ENCODE measurements around the gene MCF2L.
"Not testable (repeated sequence)": the region's sequence is repeated elsewhere in the genome, so short reads cannot be mapped to it uniquely, and the experiment has no call there.

The MCF2L gene

DNA sequence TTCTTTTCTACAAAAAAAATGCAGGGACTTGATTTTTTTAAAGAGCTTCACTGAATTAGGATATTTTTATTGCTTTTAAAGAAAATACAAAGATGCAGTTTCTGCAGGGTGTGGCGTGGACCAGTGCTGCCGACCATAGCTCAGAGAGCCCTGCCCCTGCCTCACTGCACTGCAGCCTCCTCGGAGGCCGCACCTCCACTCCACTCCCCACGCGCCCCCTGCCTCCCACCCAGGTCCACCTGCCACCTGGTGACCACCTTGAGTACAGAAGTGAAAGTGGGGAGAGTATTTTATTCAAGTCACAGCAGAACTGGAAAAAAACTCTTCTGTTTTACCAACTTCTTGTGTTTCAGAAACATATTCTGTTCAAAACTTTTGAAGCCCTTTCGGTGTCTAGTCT, 128.6 kb downstream of the MCF2L start:
- H2BK120ac ChIP-seq (ENCODE audit: low read depth, low read length) = no peak overlapping the region
- no peak overlapping the region for H4K91ac ChIP-seq (ENCODE audit: low read depth, low read length, poor library complexity)
- H2AFZ ChIP-seq (ENCODE audit: low read length) = no peak overlapping the region
- no CpG with 5 or more reads among the region's 7 CpGs for WGBS, 2 donors (ENCODE audit: extremely low coverage in 2 of 2, insufficient read length in 2 of 2, insufficient replicate concordance in 1 of 2)
- H3K4ac ChIP-seq (ENCODE audit: low read length) = no peak overlapping the region
- no peak overlapping the region for H3K14ac ChIP-seq (ENCODE audit: low read length)
- no peaks in the 10 kb centered on the region for H3K79me1 ChIP-seq (ENCODE audit: low read depth, low read length)
- no peak overlapping the region for H3K18ac ChIP-seq (ENCODE audit: low read length)
- no peak overlapping the region for H3K4me2 ChIP-seq (ENCODE audit: insufficient read depth, low read length, poor library complexity, severe bottlenecking)
- H3K9ac ChIP-seq (ENCODE audit: low read depth, low read length, poor library complexity) = no peak overlapping the region
- H4K8ac ChIP-seq (ENCODE audit: low read depth, low read length) = no peak overlapping the region
- H3K9me3 ChIP-seq (replicated peaks in 1 of 2; ENCODE audit: control insufficient read depth in 2 of 2, insufficient read depth in 1 of 2, low read depth in 1 of 2, low read length in 2 of 2) = peaks cover 0 to 7% of the 10 kb centered on the region in 2 donors
- H2BK15ac ChIP-seq (ENCODE audit: low read length) = no peak overlapping the region
- H3K23ac ChIP-seq (ENCODE audit: low read depth, low read length, poor library complexity) = no peak overlapping the region
- H2AK5ac ChIP-seq (ENCODE audit: low read depth, low read length) = no peak overlapping the region
- H3K4me1 ChIP-seq (ENCODE audit: control insufficient read depth in 2 of 2, insufficient read depth in 1 of 2, low read depth in 1 of 2, low read length in 2 of 2) = peaks cover 0 to 2% of the 10 kb centered on the region in 2 donors
- no peak overlapping the region for H2BK12ac ChIP-seq (ENCODE audit: low read length)
- H3K4me3 ChIP-seq (ENCODE audit: low read length in 2 of 2) = no peak overlapping the region
- no peak overlapping the region for H3K27ac ChIP-seq (replicated peaks; ENCODE audit: low read length)
- no peaks in the 10 kb centered on the region for H3K27me3 ChIP-seq (ENCODE audit: control insufficient read depth in 3 of 3, insufficient read depth in 3 of 3, low read depth in 1 of 3, low read length in 3 of 3)
- no peak overlapping the region for H2BK5ac ChIP-seq (ENCODE audit: low read length)
- peaks cover 0 to 1% of the 10 kb centered on the region in 2 donors for H3K36me3 ChIP-seq (replicated peaks in 1 of 2; ENCODE audit: control insufficient read depth in 2 of 2, insufficient read depth in 2 of 2, low read length in 2 of 2)
- no peak for DNase-seq (ENCODE audit: low spot score)

GRCh38 chr13:113098162-113098732, 129.2 kb downstream of the MCF2L start:
- WGBS, 2 donors (ENCODE audit: extremely low coverage in 2 of 2, insufficient read length in 2 of 2, insufficient replicate concordance in 1 of 2) = no CpG with 5 or more reads among the region's 30 CpGs
- Histone ChIP-seq H3K4me3 (ENCODE audit: low read length in 2 of 2) (no peak overlapping the region), H3K4me2 (ENCODE audit: insufficient read depth, low read length, poor library complexity, severe bottlenecking) (no peak overlapping the region), H2BK5ac (ENCODE audit: low read length) (no peak overlapping the region), H3K27me3 (ENCODE audit: control insufficient read depth in 3 of 3, insufficient read depth in 3 of 3, low read depth in 1 of 3, low read length in 3 of 3) (no peaks in the 10 kb centered on the region), H3K4ac (ENCODE audit: low read length) (no peak overlapping the region), H3K9me3 (replicated peaks in 1 of 2; ENCODE audit: control insufficient read depth in 2 of 2, insufficient read depth in 1 of 2, low read depth in 1 of 2, low read length in 2 of 2) (peaks cover 0 to 7% of the 10 kb centered on the region in 2 donors), H3K23ac (ENCODE audit: low read depth, low read length, poor library complexity) (peak overlapping the region; percentile 75), H4K91ac (ENCODE audit: low read depth, low read length, poor library complexity) (no peak overlapping the region), H3K18ac (ENCODE audit: low read length) (no peak overlapping the region), H3K4me1 (ENCODE audit: control insufficient read depth in 2 of 2, insufficient read depth in 1 of 2, low read depth in 1 of 2, low read length in 2 of 2) (peaks cover 0 to 2% of the 10 kb centered on the region in 2 donors), H3K9ac (ENCODE audit: low read depth, low read length, poor library complexity) (no peak overlapping the region), H3K79me1 (ENCODE audit: low read depth, low read length) (no peaks in the 10 kb centered on the region), H3K14ac (ENCODE audit: low read length) (no peak overlapping the region), H2AK5ac (ENCODE audit: low read depth, low read length) (no peak overlapping the region), H2AFZ (ENCODE audit: low read length) (peak overlapping the region; percentile 37), H2BK12ac (ENCODE audit: low read length) (no peak overlapping the region), H2BK120ac (ENCODE audit: low read depth, low read length) (no peak overlapping the region), H3K36me3 (replicated peaks in 1 of 2; ENCODE audit: control insufficient read depth in 2 of 2, insufficient read depth in 2 of 2, low read length in 2 of 2) (peaks cover 0 to 1% of the 10 kb centered on the region in 2 donors), H4K8ac (ENCODE audit: low read depth, low read length) (peak overlapping the region; percentile 87), H2BK15ac (ENCODE audit: low read length) (no peak overlapping the region), H3K27ac (replicated peaks; ENCODE audit: low read length) (no peak overlapping the region)
- no peak for DNase-seq (ENCODE audit: low spot score)

DNA sequence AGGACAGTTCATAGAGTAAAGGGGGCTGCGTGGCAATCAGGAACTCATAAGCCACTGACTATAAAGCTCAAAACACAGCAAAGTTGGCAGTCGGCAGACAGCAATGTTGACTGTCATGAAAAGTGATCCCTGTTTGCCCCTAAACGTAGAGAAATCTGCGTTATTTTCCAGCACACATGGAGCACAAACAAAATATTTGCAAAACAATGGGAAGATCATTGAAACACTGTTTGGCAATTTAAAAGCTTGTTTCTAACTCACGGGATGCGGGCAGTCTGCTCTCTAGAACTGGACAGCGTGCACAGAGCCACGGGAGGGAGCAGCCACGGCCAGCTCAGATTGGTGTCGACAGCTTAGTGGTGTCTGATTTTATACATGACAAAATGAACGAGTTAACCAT, 130.1 kb downstream of the MCF2L start:
- H3K27me3 ChIP-seq (ENCODE audit: control insufficient read depth in 3 of 3, insufficient read depth in 3 of 3, low read depth in 1 of 3, low read length in 3 of 3) = no peaks in the 10 kb centered on the region
- no peak overlapping the region for H3K4me3 ChIP-seq (ENCODE audit: low read length in 2 of 2)
- H3K4me1 ChIP-seq (ENCODE audit: control insufficient read depth in 2 of 2, insufficient read depth in 1 of 2, low read depth in 1 of 2, low read length in 2 of 2) = peaks cover 0 to 2% of the 10 kb centered on the region in 2 donors
- H3K4ac ChIP-seq (ENCODE audit: low read length) = no peak overlapping the region
- H4K91ac ChIP-seq (ENCODE audit: low read depth, low read length, poor library complexity) = no peak overlapping the region
- H2BK120ac ChIP-seq (ENCODE audit: low read depth, low read length) = no peak overlapping the region
- peaks cover 0 to 7% of the 10 kb centered on the region in 2 donors for H3K9me3 ChIP-seq (replicated peaks in 1 of 2; ENCODE audit: control insufficient read depth in 2 of 2, insufficient read depth in 1 of 2, low read depth in 1 of 2, low read length in 2 of 2)
- peaks cover 0 to 1% of the 10 kb centered on the region in 2 donors for H3K36me3 ChIP-seq (replicated peaks in 1 of 2; ENCODE audit: control insufficient read depth in 2 of 2, insufficient read depth in 2 of 2, low read length in 2 of 2)
- no peak overlapping the region for H4K8ac ChIP-seq (ENCODE audit: low read depth, low read length)
- no peak for DNase-seq (ENCODE audit: low spot score)
- no peak overlapping the region for H3K14ac ChIP-seq (ENCODE audit: low read length)
- no peak overlapping the region for H3K27ac ChIP-seq (replicated peaks; ENCODE audit: low read length)
- no peak overlapping the region for H3K9ac ChIP-seq (ENCODE audit: low read depth, low read length, poor library complexity)
- H2AFZ ChIP-seq (ENCODE audit: low read length) = no peak overlapping the region
- H2AK5ac ChIP-seq (ENCODE audit: low read depth, low read length) = no peak overlapping the region
- no peak overlapping the region for H3K23ac ChIP-seq (ENCODE audit: low read depth, low read length, poor library complexity)
- no peak overlapping the region for H2BK12ac ChIP-seq (ENCODE audit: low read length)
- WGBS, 2 donors (ENCODE audit: extremely low coverage in 2 of 2, insufficient read length in 2 of 2, insufficient replicate concordance in 1 of 2) = no CpG with 5 or more reads among the region's 11 CpGs
- H3K4me2 ChIP-seq (ENCODE audit: insufficient read depth, low read length, poor library complexity, severe bottlenecking) = no peak overlapping the region
- no peak overlapping the region for H2BK5ac ChIP-seq (ENCODE audit: low read length)
- no peak overlapping the region for H2BK15ac ChIP-seq (ENCODE audit: low read length)
- H3K18ac ChIP-seq (ENCODE audit: low read length) = no peak overlapping the region
- H3K79me1 ChIP-seq (ENCODE audit: low read depth, low read length) = no peaks in the 10 kb centered on the region

- not testable (repeated sequence) for H2BK12ac ChIP-seq (ENCODE audit: low read length); H2BK15ac ChIP-seq (ENCODE audit: low read length); H3K4me2 ChIP-seq (ENCODE audit: insufficient read depth, low read length, poor library complexity, severe bottlenecking); H3K9me3 ChIP-seq (replicated peaks in 1 of 2; ENCODE audit: control insufficient read depth in 2 of 2, insufficient read depth in 1 of 2, low read depth in 1 of 2, low read length in 2 of 2); H3K27ac ChIP-seq (replicated peaks; ENCODE audit: low read length); H2BK120ac ChIP-seq (ENCODE audit: low read depth, low read length); DNase-seq (ENCODE audit: low spot score); H4K8ac ChIP-seq (ENCODE audit: low read depth, low read length); H2BK5ac ChIP-seq (ENCODE audit: low read length); H3K4me1 ChIP-seq (ENCODE audit: control insufficient read depth in 2 of 2, insufficient read depth in 1 of 2, low read depth in 1 of 2, low read length in 2 of 2); H3K14ac ChIP-seq (ENCODE audit: low read length); H3K23ac ChIP-seq (ENCODE audit: low read depth, low read length, poor library complexity); H2AK5ac ChIP-seq (ENCODE audit: low read depth, low read length); H3K27me3 ChIP-seq (ENCODE audit: control insufficient read depth in 3 of 3, insufficient read depth in 3 of 3, low read depth in 1 of 3, low read length in 3 of 3); H3K4ac ChIP-seq (ENCODE audit: low read length); H3K18ac ChIP-seq (ENCODE audit: low read length); H3K4me3 ChIP-seq (ENCODE audit: low read length in 2 of 2); H3K36me3 ChIP-seq (replicated peaks in 1 of 2; ENCODE audit: control insufficient read depth in 2 of 2, insufficient read depth in 2 of 2, low read length in 2 of 2); H3K9ac ChIP-seq (ENCODE audit: low read depth, low read length, poor library complexity); H3K79me1 ChIP-seq (ENCODE audit: low read depth, low read length); H4K91ac ChIP-seq (ENCODE audit: low read depth, low read length, poor library complexity); H2AFZ ChIP-seq (ENCODE audit: low read length)
- no CpG with 5 or more reads among the region's 10 CpGs for WGBS, 2 donors (ENCODE audit: extremely low coverage in 2 of 2, insufficient read length in 2 of 2, insufficient replicate concordance in 1 of 2)
These were observed 133.3 kb downstream of the MCF2L start for GRCh38 chr13:113102302-113102701.

Data from neuronal stem cell (in vitro differentiated cells).